Suprapubic skin (tissue), 4 donors: ENCODE data around the gene SUPT6H. TPM values are rescaled to one million over a fixed set of nuclear protein-coding genes. Genes with fewer than 3 reads are reported as not detected.

Experiments
- DNase-seq, 2 donors: peaks; one replicate each; pipeline ENCODE4 v3.0.0-alpha.2; 2019; ENCODE audit warnings: low spot score in 2 of 2
- H3K27ac ChIP-seq: fragments of 200-600 bp; sonication (generic); one replicate; pipeline ENCODE4 v1.5.1; 2019
- H3K27me3 ChIP-seq: fragments of 200-600 bp; sonication (generic); one replicate; pipeline ENCODE4 v1.5.1; 2019
- H3K36me3 ChIP-seq: fragments of 200-600 bp; sonication (generic); one replicate; pipeline ENCODE4 v1.5.1; 2019
- H3K4me1 ChIP-seq: fragments of 200-600 bp; sonication (generic); one replicate; pipeline ENCODE4 v1.5.1; 2019
- H3K4me3 ChIP-seq: fragments of 200-600 bp; sonication (generic); one replicate; pipeline ENCODE4 v1.5.1; 2019; ENCODE audit warnings: mild to moderate bottlenecking
- H3K9me3 ChIP-seq: fragments of 200-600 bp; sonication (generic); one replicate; pipeline ENCODE4 v1.5.1; 2019
- EP300 ChIP-seq: sonication (generic); formaldehyde crosslinking; IDR thresholded peaks from one replicate; pipeline ENCODE4 v1.6.1; 2017; ENCODE audit warnings: antibody characterized with exemption
- POLR2A ChIP-seq, 2 donors: fragments of 450-650 bp; IDR thresholded peaks; one replicate each; pipeline ENCODE4 v1.6.1; 2017; ENCODE audit warnings: antibody characterized with exemption in 2 of 2, mild to moderate bottlenecking in 2 of 2, moderate library complexity in 2 of 2
- POLR2AphosphoS5 ChIP-seq, 3 donors: sonication (generic); formaldehyde crosslinking; IDR thresholded peaks; one replicate each; pipeline ENCODE4 v1.6.1; 2017; ENCODE audit warnings: antibody characterized with exemption in 3 of 3
- WGBS: methylation state at CpG from one replicate; pipeline ENCODE4 v1.1.5; 2018; 5-methylcytosine and 5-hydroxymethylcytosine counted together
- total RNA-seq, 4 donors: library from RNA; depleted of rRNA; stranded (reverse); fragments of >200 nt; gene quantifications; one replicate each; pipeline ENCODE4 v1.1.0, GENCODE V29; 2016
- TF ChIP-seq, protein P1 (sequence below), 2 donors: fragments of 200-600 bp in 1 of 2; fragments of 450-650 bp in 1 of 2; sonication (generic) in 1 of 2; IDR thresholded peaks; one replicate each; pipeline ENCODE4 v1.5.1; 2016 to 2019; ENCODE audit warnings: antibody characterized with exemption in 2 of 2, mild to moderate bottlenecking in 1 of 2, moderate library complexity in 1 of 2

SUPT6H gene
- total RNA-seq, 4 donors from 2014 or later: 41.1 to 123 (median 57.2) TPM

DNA sequence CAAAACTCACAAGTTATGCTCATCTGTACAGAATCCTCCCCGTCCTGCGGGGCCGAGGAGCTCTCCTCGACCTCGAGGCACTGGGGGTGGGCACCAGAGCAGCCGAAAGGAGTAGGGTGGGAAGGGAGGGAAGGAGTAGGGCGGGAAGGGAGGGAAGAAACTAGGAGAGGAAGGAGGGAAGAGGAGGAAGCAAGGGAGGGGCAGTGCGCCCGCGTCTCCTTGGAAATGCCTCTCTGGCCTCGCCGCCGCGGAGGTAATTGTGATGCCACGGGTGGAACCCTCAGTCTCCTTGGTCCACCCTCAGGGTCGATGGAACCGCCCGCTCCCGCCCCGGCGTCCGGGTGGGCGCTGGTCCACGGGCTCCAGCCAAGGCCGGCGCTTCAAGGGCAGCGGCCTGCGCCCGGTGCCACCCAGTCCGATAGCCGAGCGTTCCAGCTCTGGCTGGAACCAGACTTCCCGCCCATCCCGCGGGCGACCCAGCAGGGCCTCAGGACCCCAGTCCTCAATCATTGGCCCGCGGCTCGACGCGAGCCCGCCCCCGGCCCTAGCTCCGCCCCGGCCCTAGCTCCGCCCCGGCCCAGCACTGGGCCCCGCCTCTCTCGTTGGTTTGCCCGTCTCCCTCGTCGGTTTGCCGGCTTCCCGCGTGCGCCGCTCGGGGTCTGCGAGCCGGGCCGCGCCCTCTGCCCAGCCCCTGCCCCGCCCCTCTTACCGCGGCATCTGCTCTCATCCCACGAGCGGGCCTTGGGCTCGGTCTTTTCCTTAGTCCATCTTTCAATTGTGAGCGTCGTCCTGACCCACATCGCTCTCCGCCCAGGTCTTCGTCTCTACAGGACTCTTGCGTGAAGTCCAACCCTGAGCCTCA lies 49.1 kb downstream of the SUPT6H start:
- TF ChIP-seq EP300 (no peak), POLR2AphosphoS5 (IDR thresholded peaks at IDR 0.05) (peak in 2 of 3 donors; percentile 6 to 25), POLR2A (IDR thresholded peaks at IDR 0.05) (peak in 1 of 2 donors; percentile 29)
- H3K9me3 ChIP-seq: no peaks in the 10 kb centered on the region
- peak overlapping the region; percentile 91 for H3K27ac ChIP-seq
- peak overlapping the region; percentile 82 for H3K4me3 ChIP-seq
- H3K27me3 ChIP-seq: no peaks in the 10 kb centered on the region
- DNase-seq: peak; percentile 91 to 93
- WGBS: 0% methylated on average over 38 of the region's 74 CpGs
- peaks cover 30% of the 10 kb centered on the region for H3K4me1 ChIP-seq
- peaks cover 23% of the 10 kb centered on the region for H3K36me3 ChIP-seq

DNA sequence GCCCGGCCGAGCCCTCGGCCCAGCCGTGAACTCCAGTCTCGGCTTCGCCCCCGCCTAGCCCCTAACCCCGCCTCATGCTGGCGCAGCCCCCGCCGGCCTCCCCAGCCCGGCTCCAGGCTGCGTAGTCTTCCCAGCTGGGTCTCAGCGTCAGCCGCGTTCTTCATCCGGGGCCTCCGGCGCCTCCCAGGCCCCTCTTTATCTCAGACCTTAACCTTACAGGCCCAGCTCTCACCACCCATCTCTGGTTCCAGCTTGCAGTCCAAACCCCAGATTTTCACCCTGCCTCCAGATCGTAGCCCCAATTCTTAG lies 49.7 kb downstream of the SUPT6H start, which contains the start of gene PROCA1:
Gene PROCA1 (minus strand): TSS at position 166 of the 309 bp plus-strand sequence. CDS start 228 bp downstream, outside the sequence.
- peak within 1 kb of the TSS; percentile 82 for H3K4me3 ChIP-seq
- WGBS: 1% methylated on average over 16 of the region's 20 CpGs
- H3K36me3 ChIP-seq: peaks cover 23% of the 10 kb centered on the region
- no peak for DNase-seq
- H3K27me3 ChIP-seq: no peaks in the 10 kb centered on the region
- H3K27ac ChIP-seq: peak within 1 kb of the TSS; percentile 91
- TF ChIP-seq EP300 (no peak), POLR2A (IDR thresholded peaks at IDR 0.05) (no peak), POLR2AphosphoS5 (IDR thresholded peaks at IDR 0.05) (no peak)
- TF ChIP-seq, protein P1, sequence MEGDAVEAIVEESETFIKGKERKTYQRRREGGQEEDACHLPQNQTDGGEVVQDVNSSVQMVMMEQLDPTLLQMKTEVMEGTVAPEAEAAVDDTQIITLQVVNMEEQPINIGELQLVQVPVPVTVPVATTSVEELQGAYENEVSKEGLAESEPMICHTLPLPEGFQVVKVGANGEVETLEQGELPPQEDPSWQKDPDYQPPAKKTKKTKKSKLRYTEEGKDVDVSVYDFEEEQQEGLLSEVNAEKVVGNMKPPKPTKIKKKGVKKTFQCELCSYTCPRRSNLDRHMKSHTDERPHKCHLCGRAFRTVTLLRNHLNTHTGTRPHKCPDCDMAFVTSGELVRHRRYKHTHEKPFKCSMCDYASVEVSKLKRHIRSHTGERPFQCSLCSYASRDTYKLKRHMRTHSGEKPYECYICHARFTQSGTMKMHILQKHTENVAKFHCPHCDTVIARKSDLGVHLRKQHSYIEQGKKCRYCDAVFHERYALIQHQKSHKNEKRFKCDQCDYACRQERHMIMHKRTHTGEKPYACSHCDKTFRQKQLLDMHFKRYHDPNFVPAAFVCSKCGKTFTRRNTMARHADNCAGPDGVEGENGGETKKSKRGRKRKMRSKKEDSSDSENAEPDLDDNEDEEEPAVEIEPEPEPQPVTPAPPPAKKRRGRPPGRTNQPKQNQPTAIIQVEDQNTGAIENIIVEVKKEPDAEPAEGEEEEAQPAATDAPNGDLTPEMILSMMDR (IDR thresholded peaks at IDR 0.05): no peak
- peaks cover 36% of the 10 kb centered on the region for H3K4me1 ChIP-seq
- H3K9me3 ChIP-seq: no peaks in the 10 kb centered on the region

DNA sequence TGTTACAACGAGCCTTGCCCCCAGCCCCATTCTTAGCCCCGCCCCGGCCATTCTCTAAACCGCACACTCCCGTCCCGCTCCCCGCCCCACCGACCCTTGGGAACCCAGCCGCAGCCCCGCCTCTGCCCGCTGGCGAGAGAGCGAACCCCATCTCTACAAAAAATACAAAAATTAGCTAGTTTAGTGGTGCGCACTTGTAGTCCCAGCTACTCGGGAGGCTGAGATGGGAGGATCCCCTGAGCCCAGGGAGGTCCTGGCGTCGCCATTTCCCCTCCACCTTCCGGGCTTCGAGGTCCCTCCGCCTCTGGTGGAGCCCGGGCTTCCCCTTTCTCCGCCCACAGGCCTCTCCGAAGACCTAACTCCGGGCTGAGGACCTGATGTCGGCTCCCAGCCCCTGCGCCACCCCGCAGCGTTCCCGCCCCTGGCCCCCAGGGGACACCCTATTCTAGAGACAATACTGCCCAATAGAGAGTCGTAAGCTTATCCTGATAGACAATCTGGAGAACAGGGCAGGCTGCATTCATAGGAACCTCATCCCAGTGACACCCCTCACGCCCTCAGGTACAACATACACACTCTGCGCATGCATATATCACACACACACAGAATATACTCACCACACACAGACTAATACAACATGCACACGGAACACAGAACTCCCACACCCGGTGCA lies 50.2 kb downstream of the SUPT6H start:
- Histone ChIP-seq H3K4me1 (peaks cover 39% of the 10 kb centered on the region), H3K36me3 (peaks cover 23% of the 10 kb centered on the region), H3K27ac (peak overlapping the region; percentile 91), H3K4me3 (peak overlapping the region; percentile 82), H3K9me3 (no peaks in the 10 kb centered on the region), H3K27me3 (no peaks in the 10 kb centered on the region)
- WGBS: 44% methylated on average over 28 of the region's 34 CpGs
- DNase-seq: peak in 1 of 2 donors; percentile 78
- no peak for TF ChIP-seq EP300
- no peak for TF ChIP-seq POLR2A (IDR thresholded peaks at IDR 0.05)
- TF ChIP-seq, protein P1 (IDR thresholded peaks at IDR 0.05): no peak
- no peak for TF ChIP-seq POLR2AphosphoS5 (IDR thresholded peaks at IDR 0.05)

DNA sequence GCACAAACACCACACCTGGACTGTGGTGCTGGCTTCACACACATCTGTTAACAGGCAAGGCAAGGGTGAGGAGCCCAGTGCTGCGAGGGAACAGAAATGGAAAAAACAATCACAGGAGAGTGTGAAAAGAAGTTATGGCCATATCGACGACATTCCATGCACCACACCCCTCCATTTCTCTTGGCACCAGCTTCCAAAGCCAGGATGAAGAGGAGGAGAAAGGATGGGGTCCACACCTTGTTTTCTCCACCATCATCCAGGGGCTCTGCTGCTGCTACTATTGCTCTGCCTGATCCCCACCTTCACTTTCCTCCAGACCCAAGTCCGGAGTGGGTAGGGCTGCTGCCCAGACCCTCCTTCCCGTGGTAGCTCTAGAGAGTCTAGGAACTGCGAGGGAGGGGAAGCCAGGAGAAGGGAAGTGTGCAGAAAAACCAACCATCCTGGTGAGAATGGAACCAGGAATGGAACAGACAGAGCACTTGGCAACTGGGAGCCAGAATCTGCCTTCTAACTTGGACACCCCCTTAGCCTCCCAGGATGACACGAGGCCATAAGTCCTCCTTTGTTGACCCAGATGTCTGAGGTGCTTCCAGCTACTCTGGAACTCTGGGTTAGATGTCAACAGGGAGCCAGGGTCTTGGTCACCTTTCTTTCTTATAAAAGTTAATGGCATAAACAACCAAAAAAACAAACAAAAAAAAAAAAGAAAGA lies 50.9 kb downstream of the SUPT6H start:
- Histone ChIP-seq H3K27ac (no peak overlapping the region), H3K36me3 (peaks cover 23% of the 10 kb centered on the region), H3K4me1 (peaks cover 46% of the 10 kb centered on the region), H3K9me3 (no peaks in the 10 kb centered on the region), H3K27me3 (no peaks in the 10 kb centered on the region), H3K4me3 (no peak overlapping the region)
- TF ChIP-seq POLR2AphosphoS5 (IDR thresholded peaks at IDR 0.05) (no peak), EP300 (no peak), POLR2A (IDR thresholded peaks at IDR 0.05) (no peak)
- TF ChIP-seq, protein P1 (IDR thresholded peaks at IDR 0.05): no peak
- 76% methylated on average over 7 of the region's 7 CpGs for WGBS
- DNase-seq: no peak

DNA sequence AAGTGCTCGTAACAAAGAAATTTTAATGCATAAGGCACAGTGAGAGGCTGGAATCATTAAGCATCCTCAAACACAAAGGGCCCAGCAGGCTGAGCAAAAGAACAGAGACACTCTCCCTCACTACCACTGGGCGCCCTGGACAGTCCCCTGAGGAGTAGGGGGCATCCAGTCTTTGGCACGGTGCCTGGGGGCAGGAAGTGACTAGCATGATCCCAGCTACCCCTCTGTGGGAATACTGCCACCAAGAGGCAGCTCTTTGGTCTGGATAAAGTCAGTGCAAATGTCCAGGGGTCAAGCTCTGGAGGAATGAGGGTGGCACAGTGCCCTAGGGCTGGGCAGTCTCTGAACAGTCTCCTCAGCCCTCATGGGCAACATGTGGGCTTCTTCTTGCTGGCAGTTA lies 52.3 kb downstream of the SUPT6H start:
- H3K27me3 ChIP-seq: no peaks in the 10 kb centered on the region
- TF ChIP-seq, protein P1 (IDR thresholded peaks at IDR 0.05): no peak
- no peak for TF ChIP-seq POLR2A (IDR thresholded peaks at IDR 0.05)
- TF ChIP-seq POLR2AphosphoS5 (IDR thresholded peaks at IDR 0.05): no peak
- TF ChIP-seq EP300: no peak
- WGBS: 100% methylated on average over 3 of the region's 3 CpGs
- no peak overlapping the region for H3K4me3 ChIP-seq
- no peak overlapping the region for H3K27ac ChIP-seq
- H3K4me1 ChIP-seq: peaks cover 60% of the 10 kb centered on the region
- DNase-seq: no peak
- peaks cover 23% of the 10 kb centered on the region for H3K36me3 ChIP-seq
- no peaks in the 10 kb centered on the region for H3K9me3 ChIP-seq
